GM18909 (cell line): ENCODE measurements around the gene ACO1.

Source experiments
- ATAC-seq: cut with Tn5 transposase; IDR thresholded peaks from one replicate; pipeline ENCODE4 v1.9.1; 2021; ENCODE audit warnings: mild to moderate bottlenecking; ENCODE audit not compliant: unreplicated experiment, poor library complexity

The ACO1 gene

GRCh38 chr9:32413424-32413823 is 29.0 kb downstream of the ACO1 start:
- no peak for ATAC-seq

- ATAC-seq = no peak
Measured at GRCh38 chr9:32414856-32415255, 30.4 kb downstream of the ACO1 start.

- no peak for ATAC-seq
Measured at GRCh38 chr9:32419921-32420320, 35.5 kb downstream of the ACO1 start.

GRCh38 chr9:32422237-32422806 is 37.9 kb downstream of the ACO1 start:
- no peak for ATAC-seq

GRCh38 chr9:32423371-32423770 is 38.9 kb downstream of the ACO1 start:
- no peak for ATAC-seq

DNA sequence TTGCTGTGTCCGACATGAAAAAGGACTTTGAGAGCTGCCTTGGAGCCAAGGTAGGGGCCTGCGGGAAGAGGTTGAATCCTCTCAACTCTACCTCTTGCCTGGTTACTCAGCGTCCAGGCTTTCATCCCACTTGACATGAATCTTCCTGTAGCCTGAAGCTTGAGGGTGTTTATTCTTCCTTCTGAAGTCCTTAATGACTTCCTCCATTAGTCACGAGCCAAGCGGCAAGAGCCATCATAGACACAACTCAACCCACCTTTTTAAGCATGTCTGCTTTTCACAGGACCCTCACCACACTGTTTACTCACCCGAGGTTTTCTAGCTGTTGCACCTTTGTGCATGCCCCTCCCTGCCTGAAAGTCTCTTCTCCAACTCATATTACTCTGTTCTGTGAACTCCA is 40.2 kb downstream of the ACO1 start:
- no peak for ATAC-seq

DNA sequence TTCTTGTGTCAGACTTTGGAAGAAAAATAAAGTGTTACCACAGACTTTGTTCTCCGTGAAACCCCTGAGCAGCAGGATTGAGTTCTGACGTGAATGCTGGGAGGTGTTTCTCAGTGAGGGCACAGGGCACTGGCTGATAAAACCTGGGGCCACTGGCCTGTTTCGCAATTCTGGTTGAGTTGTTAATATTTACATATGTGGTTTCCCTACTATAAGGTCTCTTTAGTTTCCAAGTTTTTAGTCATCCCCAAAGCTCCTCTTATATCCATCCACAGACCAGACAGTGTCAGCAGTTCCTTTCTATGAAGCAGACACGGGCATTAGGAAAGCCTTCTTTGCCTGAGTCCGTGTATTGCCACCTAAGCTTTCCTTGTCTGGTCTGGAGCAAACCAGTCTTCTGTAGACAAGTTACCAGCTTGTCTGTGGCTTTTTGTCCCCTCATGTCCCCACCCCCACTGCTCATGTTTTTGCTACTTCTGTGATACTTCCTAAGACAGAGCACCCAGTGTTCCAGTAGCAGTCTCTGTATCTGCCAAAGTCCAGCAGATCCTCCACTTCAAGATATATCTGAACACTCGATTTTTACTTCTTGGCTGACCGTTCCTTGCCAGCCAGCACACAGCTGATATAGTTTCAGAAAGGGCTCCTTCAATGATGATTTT is 42.0 kb downstream of the ACO1 start:
- ATAC-seq = peak; percentile 80

DNA sequence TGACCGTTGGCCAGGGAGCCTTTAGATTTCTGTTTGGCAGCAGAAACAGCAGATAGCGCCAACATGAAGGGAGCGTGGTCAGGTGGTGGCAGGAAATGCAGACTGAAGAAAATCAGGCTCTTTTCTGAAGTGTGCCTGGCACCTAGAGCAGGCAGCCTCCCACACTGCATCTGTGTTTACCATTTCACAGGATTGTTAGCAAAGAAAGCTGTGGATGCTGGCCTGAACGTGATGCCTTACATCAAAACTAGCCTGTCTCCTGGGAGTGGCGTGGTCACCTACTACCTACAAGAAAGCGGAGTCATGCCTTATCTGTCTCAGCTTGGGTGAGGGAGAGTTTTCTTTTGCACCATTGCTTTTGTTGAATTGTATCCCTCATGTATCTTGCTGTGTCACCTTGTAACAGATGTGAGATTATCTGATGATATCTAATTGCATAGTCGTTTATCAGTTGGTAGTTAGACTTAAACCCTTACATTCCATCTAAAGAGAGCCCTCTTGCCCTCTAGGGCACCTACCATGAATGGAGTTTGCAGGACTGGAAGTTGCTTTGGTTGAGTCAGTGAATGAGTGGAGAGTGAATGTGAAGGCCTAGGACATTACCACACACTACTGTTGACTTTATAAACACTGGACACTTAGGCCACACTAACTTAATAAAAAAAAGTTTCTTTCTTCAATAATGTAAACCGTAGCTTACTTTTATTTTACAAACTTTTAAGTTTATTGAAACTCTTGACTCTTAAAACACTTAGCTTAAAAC is 42.8 kb downstream of the ACO1 start:
- ATAC-seq = no peak

GRCh38 chr9:32430720-32431119 is 46.3 kb downstream of the ACO1 start:
- no peak for ATAC-seq

DNA sequence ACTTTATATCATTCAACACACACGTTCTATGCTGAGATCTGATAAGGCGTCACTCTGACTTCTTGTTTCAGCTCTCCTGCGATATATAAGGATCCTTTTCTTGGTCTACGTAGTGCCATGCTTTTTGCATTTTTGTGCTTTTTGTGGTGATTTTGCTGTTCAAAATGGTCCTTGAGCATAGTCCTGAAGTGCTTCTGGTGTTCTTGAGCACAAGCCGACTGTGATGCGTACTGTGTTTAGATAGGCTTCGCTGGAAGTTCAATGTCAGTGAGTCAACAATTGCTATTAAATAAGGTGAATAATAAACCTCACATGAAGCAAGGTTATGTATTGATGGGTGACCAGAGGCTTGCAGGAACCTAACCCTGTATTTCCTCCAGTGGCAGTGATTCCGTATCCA is 46.8 kb downstream of the ACO1 start:
- ATAC-seq = no peak

GRCh38 chr9:32431940-32432555 is 47.6 kb downstream of the ACO1 start:
- ATAC-seq = no peak

- no peak for ATAC-seq
Measured at GRCh38 chr9:32434892-32435291, 50.4 kb downstream of the ACO1 start.

GRCh38 chr9:32441678-32442077 is 57.2 kb downstream of the ACO1 start:
- ATAC-seq = no peak

- ATAC-seq = peak; percentile 77
Measured at GRCh38 chr9:32442433-32442832, 58.0 kb downstream of the ACO1 start.

- ATAC-seq = no peak
Measured at GRCh38 chr9:32449969-32450368, 65.5 kb downstream of the ACO1 start.

GRCh38 chr9:32454280-32454679 is 69.8 kb downstream of the ACO1 start:
- no peak for ATAC-seq

DNA sequence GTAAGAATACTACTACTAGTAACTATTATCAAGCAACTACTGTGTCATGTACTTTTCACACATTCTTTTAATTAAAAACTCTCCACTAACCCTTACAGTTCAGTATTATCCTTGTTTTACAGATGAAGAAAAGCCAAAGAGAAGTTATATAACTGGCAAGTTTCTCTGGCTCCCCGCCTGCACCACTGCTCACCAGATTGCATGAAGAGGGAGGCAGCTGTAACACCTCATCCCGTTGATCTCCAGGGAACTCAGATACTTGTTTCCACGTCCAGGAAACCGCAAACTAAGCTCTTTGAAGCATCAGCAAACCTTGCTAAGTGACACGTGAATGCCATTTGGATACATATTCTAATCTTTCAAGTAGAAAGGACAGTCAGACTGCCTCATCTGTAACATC is 71.3 kb downstream of the ACO1 start:
- ATAC-seq = no peak

GRCh38 chr9:32456564-32456963 is 72.1 kb downstream of the ACO1 start:
- ATAC-seq = no peak

GRCh38 chr9:32463500-32464293 is 79.3 kb downstream of the ACO1 start:
- ATAC-seq = no peak

- ATAC-seq = no peak
Measured at GRCh38 chr9:32468740-32469139, 84.3 kb downstream of the ACO1 start.
